ENCODE measurements around the gene GRIP1. TPM values are rescaled to one million over a fixed set of nuclear protein-coding genes. Genes with fewer than 3 reads are reported as not detected.

GRIP1 gene
- total RNA-seq, 2 experiments from 2014 or later: 0.85 to 1.6 TPM

DNA sequence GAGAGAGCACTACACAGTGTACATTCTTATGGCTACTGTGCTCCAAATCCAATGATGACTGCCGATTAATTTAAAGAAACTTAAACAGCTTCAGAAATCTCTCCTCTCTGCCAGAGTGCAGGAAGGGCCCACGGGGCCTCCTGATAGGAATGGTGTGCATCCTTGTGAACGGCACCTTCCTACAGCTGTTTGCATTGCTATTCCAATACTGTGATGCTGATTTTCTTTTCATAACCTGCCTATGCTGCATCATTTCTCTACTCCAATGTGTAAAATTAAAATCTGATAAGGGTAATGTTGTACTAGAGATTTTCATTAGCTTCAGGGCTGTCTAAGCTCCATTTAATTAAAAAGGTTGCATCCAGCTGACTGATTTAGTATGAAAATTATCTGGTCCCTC is 217.5 kb downstream of the GRIP1 start:
- Mint-ChIP-seq H3K4me1 (no peaks in the 10 kb centered on the region), H3K27me3 (no peaks in the 10 kb centered on the region), H3K27ac (no peak overlapping the region), H3K9me3 (no peaks in the 10 kb centered on the region), H3K4me3 (no peak overlapping the region), H3K36me3 (ENCODE audit: low read depth) (no peaks in the 10 kb centered on the region)
- DNase-seq: no peak
- ChIA-PET POLR2A (no interaction called here), CTCF (no interaction called here)

GRCh38 chr12:66459944-66460482 is 218.9 kb downstream of the GRIP1 start:
- CTCF ChIA-PET: interaction anchor here (1.0 kb wide), 1 partner anchor 18 kb away, joined by 3 read pairs; no protein-coding TSS in a partner anchor
- POLR2A ChIA-PET: no interaction called here
- Mint-ChIP-seq H3K9me3 (no peaks in the 10 kb centered on the region), H3K36me3 (ENCODE audit: low read depth) (no peaks in the 10 kb centered on the region), H3K4me3 (no peak overlapping the region), H3K27me3 (no peaks in the 10 kb centered on the region), H3K27ac (no peak overlapping the region), H3K4me1 (no peaks in the 10 kb centered on the region)
- no peak for DNase-seq

DNA sequence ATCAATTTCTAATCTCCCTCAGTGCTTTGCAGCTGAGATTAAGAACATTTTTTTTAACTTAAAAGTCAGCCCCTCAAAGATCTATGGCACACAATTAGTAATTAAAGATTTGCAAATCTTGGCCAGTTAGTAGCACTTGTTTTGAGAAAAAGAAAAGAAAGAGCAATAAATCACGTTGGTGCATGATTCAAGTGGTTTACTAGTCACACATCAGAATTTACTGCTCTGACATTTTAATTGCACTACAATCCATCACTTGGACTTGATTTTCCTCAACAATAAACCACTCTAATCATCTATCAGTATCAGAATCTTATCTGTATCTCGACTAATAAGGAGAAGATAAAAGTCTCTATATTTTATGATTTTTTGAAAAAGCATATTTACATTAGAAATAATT is 222.3 kb downstream of the GRIP1 start:
- no peaks in the 10 kb centered on the region for H3K36me3 Mint-ChIP-seq (ENCODE audit: low read depth)
- POLR2A ChIA-PET: no interaction called here
- no peaks in the 10 kb centered on the region for H3K27me3 Mint-ChIP-seq
- H3K4me3 Mint-ChIP-seq: no peak overlapping the region
- no peak overlapping the region for H3K27ac Mint-ChIP-seq
- DNase-seq: no peak
- H3K4me1 Mint-ChIP-seq: peaks cover 8% of the 10 kb centered on the region
- no peaks in the 10 kb centered on the region for H3K9me3 Mint-ChIP-seq
- CTCF ChIA-PET: no interaction called here

DNA sequence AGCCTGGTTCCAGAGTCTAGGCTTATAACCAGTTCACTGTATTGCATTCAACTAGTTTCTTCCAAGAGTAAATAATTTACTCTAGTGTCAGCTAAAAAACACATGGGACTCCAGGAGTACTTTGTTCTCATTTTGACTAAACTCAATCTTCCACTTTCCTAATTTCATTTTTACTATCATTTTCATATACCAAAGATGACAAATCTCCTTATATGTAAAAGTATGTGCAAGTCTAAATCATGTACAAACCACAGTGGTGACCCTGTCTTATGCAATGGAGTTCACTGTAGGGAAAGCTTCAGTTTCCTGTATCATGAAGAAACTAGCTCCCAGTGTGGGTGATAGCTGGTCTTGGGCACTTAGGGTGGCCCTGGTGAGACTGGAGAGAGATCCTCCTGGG is 225.0 kb downstream of the GRIP1 start:
- Mint-ChIP-seq H3K27me3 (no peaks in the 10 kb centered on the region), H3K4me1 (peaks cover 8% of the 10 kb centered on the region), H3K36me3 (ENCODE audit: low read depth) (no peaks in the 10 kb centered on the region), H3K4me3 (no peak overlapping the region), H3K27ac (no peak overlapping the region), H3K9me3 (no peaks in the 10 kb centered on the region)
- ChIA-PET CTCF (interaction anchor here (1.3 kb wide), 1 partner anchor 12 kb away, joined by 3 read pairs; no protein-coding TSS in a partner anchor), POLR2A (no interaction called here)
- no peak for DNase-seq

- ChIA-PET CTCF (interaction anchor here (1.3 kb wide), 1 partner anchor 11 kb away, joined by 3 read pairs; no protein-coding TSS in a partner anchor), POLR2A (no interaction called here)
- H3K9me3 Mint-ChIP-seq: no peaks in the 10 kb centered on the region
- H3K27ac Mint-ChIP-seq: no peak overlapping the region
- H3K4me1 Mint-ChIP-seq: peaks cover 8% of the 10 kb centered on the region
- no peaks in the 10 kb centered on the region for H3K36me3 Mint-ChIP-seq (ENCODE audit: low read depth)
- no peaks in the 10 kb centered on the region for H3K27me3 Mint-ChIP-seq
- DNase-seq: no peak
- no peak overlapping the region for H3K4me3 Mint-ChIP-seq
These were observed 225.8 kb downstream of the GRIP1 start for GRCh38 chr12:66453120-66453519.

- ChIA-PET POLR2A (no interaction called here), CTCF (interaction anchor here (0.6 kb wide), 3 partner anchors 179 to 1729 kb away, joined by 3 to 5 read pairs (median 3); no protein-coding TSS in a partner anchor)
- no peaks in the 10 kb centered on the region for H3K36me3 Mint-ChIP-seq (ENCODE audit: low read depth)
- no peaks in the 10 kb centered on the region for H3K9me3 Mint-ChIP-seq
- DNase-seq: no peak
- H3K27me3 Mint-ChIP-seq: no peaks in the 10 kb centered on the region
- H3K4me1 Mint-ChIP-seq: peaks cover 8% of the 10 kb centered on the region
- H3K27ac Mint-ChIP-seq: no peak overlapping the region
- no peak overlapping the region for H3K4me3 Mint-ChIP-seq
These were observed 229.3 kb downstream of the GRIP1 start for GRCh38 chr12:66449531-66449930.

GRCh38 chr12:66447643-66448042 is 231.2 kb downstream of the GRIP1 start:
- no peaks in the 10 kb centered on the region for H3K9me3 Mint-ChIP-seq
- H3K36me3 Mint-ChIP-seq (ENCODE audit: low read depth): no peaks in the 10 kb centered on the region
- POLR2A ChIA-PET: no interaction called here
- CTCF ChIA-PET: no interaction called here
- no peak for DNase-seq
- no peak overlapping the region for H3K27ac Mint-ChIP-seq
- no peaks in the 10 kb centered on the region for H3K27me3 Mint-ChIP-seq
- no peaks in the 10 kb centered on the region for H3K4me1 Mint-ChIP-seq
- no peak overlapping the region for H3K4me3 Mint-ChIP-seq

DNA sequence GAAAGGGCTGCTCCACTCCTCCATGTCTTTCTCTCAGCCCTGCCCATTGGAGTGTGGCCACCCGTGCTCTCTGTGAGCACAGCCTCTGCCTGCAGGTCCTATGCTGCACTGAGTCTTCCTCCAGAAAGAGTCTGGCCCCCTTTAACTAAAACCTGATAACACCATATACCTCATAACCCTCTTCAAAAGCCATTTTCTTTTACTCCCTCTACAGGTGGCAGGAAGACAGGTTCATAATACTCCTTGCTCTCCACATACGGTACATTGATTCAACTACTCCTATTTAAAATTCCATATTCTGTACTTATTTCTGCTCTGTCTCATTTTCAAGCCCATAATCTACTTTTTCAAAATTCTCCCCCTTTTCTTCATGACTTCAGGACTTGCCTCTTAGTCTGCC is 232.6 kb downstream of the GRIP1 start:
- no peak overlapping the region for H3K27ac Mint-ChIP-seq
- DNase-seq: no peak
- no peak overlapping the region for H3K4me3 Mint-ChIP-seq
- no peaks in the 10 kb centered on the region for H3K36me3 Mint-ChIP-seq (ENCODE audit: low read depth)
- POLR2A ChIA-PET: no interaction called here
- CTCF ChIA-PET: no interaction called here
- H3K9me3 Mint-ChIP-seq: no peaks in the 10 kb centered on the region
- no peaks in the 10 kb centered on the region for H3K4me1 Mint-ChIP-seq
- no peaks in the 10 kb centered on the region for H3K27me3 Mint-ChIP-seq

- Mint-ChIP-seq H3K27me3 (peaks cover 3% of the 10 kb centered on the region), H3K36me3 (ENCODE audit: low read depth) (no peaks in the 10 kb centered on the region), H3K9me3 (no peaks in the 10 kb centered on the region), H3K4me3 (no peak overlapping the region), H3K27ac (no peak overlapping the region), H3K4me1 (no peaks in the 10 kb centered on the region)
- CTCF ChIA-PET: interaction anchor here (1.1 to 1.5 kb wide), 2 partner anchors 12 to 18 kb away, joined by 3 read pairs; no protein-coding TSS in a partner anchor
- POLR2A ChIA-PET: no interaction called here
- DNase-seq: no peak
These were observed 236.8 kb downstream of the GRIP1 start for GRCh38 chr12:66441905-66442559.

GRCh38 chr12:66438601-66439000 is 240.3 kb downstream of the GRIP1 start:
- ChIA-PET POLR2A (no interaction called here), CTCF (no interaction called here)

GRCh38 chr12:66430106-66430505 is 248.8 kb downstream of the GRIP1 start:
- no peak for DNase-seq
- Mint-ChIP-seq H3K27ac (no peak overlapping the region), H3K4me3 (no peak overlapping the region), H3K4me1 (no peaks in the 10 kb centered on the region), H3K27me3 (peaks cover 7% of the 10 kb centered on the region), H3K36me3 (ENCODE audit: low read depth) (no peaks in the 10 kb centered on the region), H3K9me3 (no peaks in the 10 kb centered on the region)
- ChIA-PET POLR2A (no interaction called here), CTCF (no interaction called here)

More at GRCh38 chr12:66438601-66439000, 240.3 kb downstream of the GRIP1 start:
- DNase-seq: no peak
- no peaks in the 10 kb centered on the region for H3K36me3 Mint-ChIP-seq (ENCODE audit: low read depth)
- H3K27me3 Mint-ChIP-seq: peaks cover 3% of the 10 kb centered on the region
- no peaks in the 10 kb centered on the region for H3K4me1 Mint-ChIP-seq
- no peak overlapping the region for H3K27ac Mint-ChIP-seq
- H3K9me3 Mint-ChIP-seq: no peaks in the 10 kb centered on the region
- no peak overlapping the region for H3K4me3 Mint-ChIP-seq

DNA sequence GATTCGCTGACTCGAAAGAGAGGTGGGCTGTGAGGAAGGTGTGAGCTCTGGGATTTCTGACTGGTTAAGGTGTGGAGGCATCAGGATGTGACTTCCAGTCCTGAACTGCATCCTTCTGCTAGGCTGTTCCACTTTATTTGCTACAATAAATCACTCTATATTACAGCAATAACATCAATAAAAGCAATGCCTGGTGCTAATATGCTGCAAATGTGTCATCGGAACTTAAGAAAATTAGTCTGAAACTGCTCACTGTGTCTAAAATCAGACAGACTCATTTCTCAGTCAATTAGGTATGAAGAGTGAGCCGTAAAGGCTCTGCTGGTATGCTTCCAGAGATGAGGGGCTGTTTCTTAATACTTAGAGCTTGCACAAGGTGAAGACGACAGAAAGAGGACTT is 250.0 kb downstream of the GRIP1 start:
- Mint-ChIP-seq H3K9me3 (no peaks in the 10 kb centered on the region), H3K27ac (no peak overlapping the region), H3K27me3 (peaks cover 7% of the 10 kb centered on the region), H3K4me1 (no peaks in the 10 kb centered on the region), H3K36me3 (ENCODE audit: low read depth) (no peaks in the 10 kb centered on the region), H3K4me3 (no peak overlapping the region)
- ChIA-PET POLR2A (no interaction called here), CTCF (no interaction called here)
- DNase-seq: no peak

DNA sequence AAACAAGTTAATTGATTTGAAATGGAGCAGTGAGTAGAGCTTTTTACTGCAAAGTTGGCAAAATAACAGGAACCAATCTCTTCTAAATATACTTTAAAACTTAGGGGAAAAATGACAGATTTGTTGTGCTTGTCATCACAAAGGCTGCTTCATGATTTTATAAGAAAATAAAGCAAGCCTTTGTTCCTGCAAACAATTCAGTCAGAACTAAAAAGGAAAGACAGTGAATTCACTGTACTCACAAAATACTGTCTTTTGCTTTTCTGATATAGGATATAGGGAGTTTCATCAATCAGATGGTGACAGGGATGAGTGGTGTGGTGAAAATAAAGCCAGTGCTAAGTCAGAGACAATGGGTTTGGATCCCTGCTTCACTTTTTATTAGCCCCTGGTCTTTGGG is 250.6 kb downstream of the GRIP1 start:
- Mint-ChIP-seq H3K27ac (no peak overlapping the region), H3K4me1 (no peaks in the 10 kb centered on the region), H3K27me3 (peaks cover 7% of the 10 kb centered on the region), H3K9me3 (no peaks in the 10 kb centered on the region), H3K4me3 (no peak overlapping the region), H3K36me3 (ENCODE audit: low read depth) (no peaks in the 10 kb centered on the region)
- ChIA-PET CTCF (no interaction called here), POLR2A (no interaction called here)
- DNase-seq: no peak

DNA sequence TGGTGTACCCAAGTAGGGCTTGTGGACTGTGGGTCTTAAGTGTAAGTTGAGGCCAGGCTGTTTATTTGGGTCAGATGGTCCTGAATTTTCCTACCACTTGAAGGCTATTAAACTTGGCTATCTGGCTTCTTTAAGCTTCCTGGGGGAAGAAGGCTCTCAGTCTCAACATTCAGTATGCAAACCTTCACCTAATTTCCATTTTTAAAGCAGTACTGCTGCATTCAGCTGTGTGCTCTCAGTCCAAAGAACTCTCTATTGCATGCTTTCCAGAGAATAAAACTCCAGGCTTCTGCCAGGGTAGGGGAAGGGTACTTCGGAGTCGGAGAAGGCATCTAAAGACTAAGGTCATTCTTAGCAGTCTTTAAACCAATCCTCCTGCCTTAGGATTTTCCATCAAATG is 252.2 kb downstream of the GRIP1 start:
- H3K27me3 Mint-ChIP-seq: peaks cover 7% of the 10 kb centered on the region
- H3K36me3 Mint-ChIP-seq (ENCODE audit: low read depth): no peaks in the 10 kb centered on the region
- no peak overlapping the region for H3K4me3 Mint-ChIP-seq
- no peaks in the 10 kb centered on the region for H3K4me1 Mint-ChIP-seq
- no peak for DNase-seq
- H3K27ac Mint-ChIP-seq: no peak overlapping the region
- CTCF ChIA-PET: no interaction called here
- POLR2A ChIA-PET: no interaction called here
- no peaks in the 10 kb centered on the region for H3K9me3 Mint-ChIP-seq
